MCF 10A (cell line): ENCODE data around the gene ZNF236. TPM values are rescaled to one million over a fixed set of nuclear protein-coding genes. Genes with fewer than 3 reads are reported as not detected.

ENCODE experiments used
- BruUV-seq: library from RNA; stranded (reverse); fragments of 400-500 nt; replicated peaks from 2 replicates; lab custom pipeline; 2021; lab: Mats Ljungman, UMichigan
- CTCF ChIA-PET: fragments of 300-600 bp; sonication (Branson Sonifier 250); formaldehyde crosslinking; extraction: SDS; loops from one replicate; lab custom pipeline; 2021; ENCODE audit warnings: antibody characterized with exemption, inconsistent platforms; lab: Yijun Ruan, JAX
- POLR2A ChIA-PET: fragments of 300-600, 350-650 bp; sonication (Branson Sonifier 250); formaldehyde crosslinking; extraction: SDS; loops from one replicate; lab custom pipeline; 2020; ENCODE audit warnings: antibody characterized with exemption, inconsistent platforms; lab: Yijun Ruan, JAX
- DNase-seq: peaks from one replicate; pipeline ENCODE4 v3.0.0-alpha.2; 2018; ENCODE audit not compliant: unreplicated experiment
- H3K27ac Mint-ChIP-seq: one replicate; pipeline ENCODE4 v1.8.0; 2022; ENCODE audit warnings: mild to moderate bottlenecking, low read depth, mixed read lengths; ENCODE audit not compliant: unreplicated experiment
- H3K27me3 Mint-ChIP-seq: one replicate; pipeline ENCODE4 v1.8.0; 2022; ENCODE audit warnings: mixed read lengths; ENCODE audit not compliant: insufficient read depth, unreplicated experiment
- H3K36me3 Mint-ChIP-seq: one replicate; pipeline ENCODE4 v1.8.0; 2022; ENCODE audit warnings: mild to moderate bottlenecking, moderate library complexity, mixed read lengths; ENCODE audit not compliant: insufficient read depth, unreplicated experiment
- H3K4me1 Mint-ChIP-seq: one replicate; pipeline ENCODE4 v1.8.0; 2022; ENCODE audit warnings: mixed read lengths; ENCODE audit not compliant: insufficient read depth, unreplicated experiment
- H3K4me3 Mint-ChIP-seq: one replicate; pipeline ENCODE4 v1.8.0; 2022; ENCODE audit warnings: mild to moderate bottlenecking, moderate library complexity, mixed read lengths; ENCODE audit not compliant: unreplicated experiment
- H3K9me3 Mint-ChIP-seq: one replicate; pipeline ENCODE4 v1.8.0; 2022; ENCODE audit warnings: mixed read lengths; ENCODE audit not compliant: unreplicated experiment
- CTCF ChIP-seq: fragments of 200-600 bp; IDR thresholded peaks from one replicate; pipeline ENCODE4 v1.8.0; 2022; ENCODE audit warnings: antibody characterized with exemption, mild to moderate bottlenecking; ENCODE audit not compliant: unreplicated experiment
- intact Hi-C: fragments of 100-400 bp; cut with micrococcal nuclease; formaldehyde crosslinking; loops from 2 replicates; pipeline ENCODE4 v1.14.1; 2022
- total RNA-seq: library from RNA; stranded (reverse); gene quantifications from 2 replicates; pipeline ENCODE4 v1.2.3, GENCODE V29; 2022

The ZNF236 gene
- total RNA-seq, 1 experiment from 2014 or later: 15.3 TPM

- Mint-ChIP-seq H3K4me1 (no peaks in the 10 kb centered on the region), H3K27me3 (peaks cover 12% of the 10 kb centered on the region), H3K9me3 (peaks cover 13% of the 10 kb centered on the region), H3K4me3 (no peak overlapping the region), H3K36me3 (no peaks in the 10 kb centered on the region), H3K27ac (no peak overlapping the region)
- no peak for TF ChIP-seq CTCF
- no TSS peak for BruUV-seq
- CTCF ChIA-PET: interaction anchor here (3.6 kb wide), 1 partner anchor 16 kb away, joined by 23 read pairs; no protein-coding TSS in a partner anchor
- intact Hi-C loops: no loop called here
- DNase-seq: no peak
- POLR2A ChIA-PET: no interaction called here
These were observed 36.5 kb upstream of the ZNF236 start for GRCh38 chr18:76785872-76786271.

- peaks cover 25% of the 10 kb centered on the region for H3K9me3 Mint-ChIP-seq
- no peak for DNase-seq
- intact Hi-C loops: no loop called here
- no peaks in the 10 kb centered on the region for H3K4me1 Mint-ChIP-seq
- no peak for TF ChIP-seq CTCF
- BruUV-seq: no TSS peak
- H3K27ac Mint-ChIP-seq: no peak overlapping the region
- peaks cover 12% of the 10 kb centered on the region for H3K27me3 Mint-ChIP-seq
- H3K36me3 Mint-ChIP-seq: peaks cover 1% of the 10 kb centered on the region
- CTCF ChIA-PET: interaction anchor here (1.4 to 5.8 kb wide), 2 partner anchors 14 to 17 kb away, joined by 3 to 57 read pairs; no protein-coding TSS in a partner anchor
- POLR2A ChIA-PET: interaction anchor here (0.6 to 0.7 kb wide), 2 partner anchors 13 to 670 kb away, joined by 3 read pairs; no protein-coding TSS in a partner anchor
- no peak overlapping the region for H3K4me3 Mint-ChIP-seq
These were observed 33.6 kb upstream of the ZNF236 start for GRCh38 chr18:76788571-76789317.

GRCh38 chr18:76791106-76791505, 31.3 kb upstream of the ZNF236 start:
- peaks cover 25% of the 10 kb centered on the region for H3K9me3 Mint-ChIP-seq
- BruUV-seq: no TSS peak
- intact Hi-C loops: no loop called here
- H3K36me3 Mint-ChIP-seq: peaks cover 6% of the 10 kb centered on the region
- no peak for TF ChIP-seq CTCF
- POLR2A ChIA-PET: no interaction called here
- H3K27ac Mint-ChIP-seq: no peak overlapping the region
- CTCF ChIA-PET: interaction anchor here (1.2 to 5.8 kb wide), 2 partner anchors 12 to 192 kb away, joined by 3 to 57 read pairs; no protein-coding TSS in a partner anchor
- peaks cover 2% of the 10 kb centered on the region for H3K27me3 Mint-ChIP-seq
- peaks cover 4% of the 10 kb centered on the region for H3K4me1 Mint-ChIP-seq
- no peak for DNase-seq
- no peak overlapping the region for H3K4me3 Mint-ChIP-seq

GRCh38 chr18:76791642-76792041, 30.7 kb upstream of the ZNF236 start:
- Mint-ChIP-seq H3K27ac (no peak overlapping the region), H3K4me1 (peaks cover 5% of the 10 kb centered on the region), H3K36me3 (peaks cover 6% of the 10 kb centered on the region), H3K9me3 (peaks cover 25% of the 10 kb centered on the region), H3K27me3 (no peaks in the 10 kb centered on the region), H3K4me3 (no peak overlapping the region)
- intact Hi-C loops: no loop called here
- no TSS peak for BruUV-seq
- CTCF ChIA-PET: interaction anchor here (1.2 to 5.8 kb wide), 2 partner anchors 11 to 191 kb away, joined by 4 to 57 read pairs; no protein-coding TSS in a partner anchor
- DNase-seq: no peak
- TF ChIP-seq CTCF: no peak
- POLR2A ChIA-PET: no interaction called here
